ENCODE measurements around the gene RNMT. TPM values are rescaled to one million over a fixed set of nuclear protein-coding genes. Genes with fewer than 3 reads are reported as not detected.

The RNMT gene
- total and polyA plus RNA-seq, 2 donors from 2014 or later, result 16.5 to 32.4 TPM

- intact Hi-C loops (cut with DNase I), result no loop called here
- no peak overlapping the region for H3K4me3 ChIP-seq (ENCODE audit: low read length in 3 of 3)
These were observed 9.6 kb upstream of the RNMT start for GRCh38 chr18:13716916-13717315.

GRCh38 chr18:13720123-13720522 is 6.3 kb upstream of the RNMT start:
- H3K4me3 ChIP-seq (ENCODE audit: low read length in 3 of 3), result no peak overlapping the region
- intact Hi-C loops (cut with DNase I), result no loop called here
- H3K27me3 ChIP-seq (ENCODE audit: control insufficient read depth, insufficient read depth, low read length), result no peaks in the 10 kb centered on the region
- peaks cover 0 to 3% (median 0%) of the 10 kb centered on the region in 3 donors for H3K9me3 ChIP-seq (ENCODE audit: control insufficient read depth in 2 of 3, insufficient read depth in 1 of 3, low read length in 3 of 3)
- peaks cover 0 to 3% (median 2%) of the 10 kb centered on the region in 3 donors for H3K4me1 ChIP-seq (ENCODE audit: control insufficient read depth in 2 of 3, insufficient read depth in 2 of 3, low read depth in 1 of 3, low read length in 3 of 3)
- FAIRE-seq (no peak), DNase-seq (no peak)
- no peaks in the 10 kb centered on the region for H3K36me3 ChIP-seq (ENCODE audit: control insufficient read depth in 2 of 3, insufficient read depth in 3 of 3, low read length in 3 of 3)
- no peak overlapping the region for H3K27ac ChIP-seq (ENCODE audit: low read depth in 2 of 2, low read length in 2 of 2)
- TF ChIP-seq CTCF (IDR thresholded peaks at IDR 0.05; ENCODE audit: borderline replicate concordance, extremely low read depth, insufficient read depth), result no peak
- H3K9ac ChIP-seq (ENCODE audit: low read length in 3 of 3), result no peak overlapping the region

More at GRCh38 chr18:13716916-13717315, 9.6 kb upstream of the RNMT start:
- Histone ChIP-seq H3K27ac (ENCODE audit: low read depth in 2 of 2, low read length in 2 of 2) (no peak overlapping the region), H3K9ac (ENCODE audit: low read length in 3 of 3) (no peak overlapping the region), H3K9me3 (ENCODE audit: control insufficient read depth in 2 of 3, insufficient read depth in 1 of 3, low read length in 3 of 3) (peaks cover 0 to 3% (median 0%) of the 10 kb centered on the region in 3 donors), H3K4me1 (ENCODE audit: control insufficient read depth in 2 of 3, insufficient read depth in 2 of 3, low read depth in 1 of 3, low read length in 3 of 3) (no peaks in the 10 kb centered on the region), H3K27me3 (ENCODE audit: control insufficient read depth, insufficient read depth, low read length) (no peaks in the 10 kb centered on the region), H3K36me3 (ENCODE audit: control insufficient read depth in 2 of 3, insufficient read depth in 3 of 3, low read length in 3 of 3) (no peaks in the 10 kb centered on the region)
- DNase-seq, result no peak
- FAIRE-seq, result no peak
- no peak for TF ChIP-seq CTCF (IDR thresholded peaks at IDR 0.05; ENCODE audit: borderline replicate concordance, extremely low read depth, insufficient read depth)

- no peak for TF ChIP-seq CTCF (IDR thresholded peaks at IDR 0.05; ENCODE audit: borderline replicate concordance, extremely low read depth, insufficient read depth)
- Histone ChIP-seq H3K4me3 (ENCODE audit: low read length in 3 of 3) (no peak overlapping the region), H3K27ac (ENCODE audit: low read depth in 2 of 2, low read length in 2 of 2) (no peak overlapping the region), H3K9me3 (ENCODE audit: control insufficient read depth in 2 of 3, insufficient read depth in 1 of 3, low read length in 3 of 3) (peaks cover 0 to 3% (median 0%) of the 10 kb centered on the region in 3 donors), H3K9ac (ENCODE audit: low read length in 3 of 3) (no peak overlapping the region), H3K4me1 (ENCODE audit: control insufficient read depth in 2 of 3, insufficient read depth in 2 of 3, low read depth in 1 of 3, low read length in 3 of 3) (peaks cover 0 to 8% (median 5%) of the 10 kb centered on the region in 3 donors), H3K36me3 (ENCODE audit: control insufficient read depth in 2 of 3, insufficient read depth in 3 of 3, low read length in 3 of 3) (no peaks in the 10 kb centered on the region), H3K27me3 (ENCODE audit: control insufficient read depth, insufficient read depth, low read length) (no peaks in the 10 kb centered on the region)
- FAIRE-seq (no peak), DNase-seq (no peak)
- intact Hi-C loops (cut with DNase I), result no loop called here
These were observed 5.6 kb upstream of the RNMT start for GRCh38 chr18:13720847-13721246.
